Astrocyte of the cerebellum (primary cell): ENCODE results near the gene LRRK1.

Experiments used
- DNase-seq: peaks from one replicate; pipeline ENCODE4 v3.0.0-alpha.2; 2011; ENCODE audit warnings: low read depth
- H3K4me3 ChIP-seq: 2 replicates; pipeline ENCODE4 v1.5.1; 2011; ENCODE audit warnings: mild to moderate bottlenecking, low read depth, low read length, moderate library complexity
- CTCF ChIP-seq: IDR thresholded peaks from 2 replicates; pipeline ENCODE4 v1.5.1; 2012; ENCODE audit warnings: low read length, low read depth, moderate library complexity, mild to moderate bottlenecking; ENCODE audit errors: missing control alignments
- in situ Hi-C: cut with HindIII; loops from 2 replicates; pipeline ENCODE4 v1.10.0; 2017; ENCODE audit warnings: low sequenced_read_pairs

LRRK1 gene

DNA sequence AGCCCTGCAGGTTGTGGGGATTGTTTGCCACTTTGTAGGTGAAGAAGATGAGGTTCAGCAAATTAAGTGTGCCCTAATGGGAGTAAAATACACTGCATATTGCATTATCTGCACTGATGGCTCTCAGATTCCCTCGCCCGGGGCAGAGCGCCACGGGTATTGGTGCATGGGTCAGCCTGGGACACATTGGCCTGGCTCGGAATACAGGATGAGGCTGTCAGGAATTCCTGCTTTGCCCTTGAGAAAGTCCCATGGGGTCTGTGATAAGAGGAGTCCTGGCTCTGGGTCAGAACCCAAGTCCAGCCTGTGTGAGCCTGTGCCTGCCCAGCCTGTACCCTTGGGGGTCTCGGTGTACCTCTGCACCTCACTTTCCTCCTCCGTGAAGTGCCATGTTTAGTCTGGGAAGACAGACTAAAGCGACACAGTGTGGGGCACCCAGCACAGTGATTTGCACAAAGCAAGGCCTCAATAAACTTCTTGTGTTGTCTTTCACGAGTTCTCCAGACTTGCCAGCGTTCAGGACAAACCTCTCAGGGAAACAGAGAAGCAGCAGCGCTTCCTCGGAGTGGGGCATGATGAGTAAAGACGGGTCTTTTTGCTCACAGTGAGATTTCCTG lies 107.6 kb downstream of the LRRK1 start:
- no peak for DNase-seq
- H3K4me3 ChIP-seq: no peak overlapping the region
- TF ChIP-seq CTCF: no peak
- in situ Hi-C loops: loop anchor here (5.0 kb wide), 1 partner anchor 101 kb away; no protein-coding TSS in a partner anchor

DNA sequence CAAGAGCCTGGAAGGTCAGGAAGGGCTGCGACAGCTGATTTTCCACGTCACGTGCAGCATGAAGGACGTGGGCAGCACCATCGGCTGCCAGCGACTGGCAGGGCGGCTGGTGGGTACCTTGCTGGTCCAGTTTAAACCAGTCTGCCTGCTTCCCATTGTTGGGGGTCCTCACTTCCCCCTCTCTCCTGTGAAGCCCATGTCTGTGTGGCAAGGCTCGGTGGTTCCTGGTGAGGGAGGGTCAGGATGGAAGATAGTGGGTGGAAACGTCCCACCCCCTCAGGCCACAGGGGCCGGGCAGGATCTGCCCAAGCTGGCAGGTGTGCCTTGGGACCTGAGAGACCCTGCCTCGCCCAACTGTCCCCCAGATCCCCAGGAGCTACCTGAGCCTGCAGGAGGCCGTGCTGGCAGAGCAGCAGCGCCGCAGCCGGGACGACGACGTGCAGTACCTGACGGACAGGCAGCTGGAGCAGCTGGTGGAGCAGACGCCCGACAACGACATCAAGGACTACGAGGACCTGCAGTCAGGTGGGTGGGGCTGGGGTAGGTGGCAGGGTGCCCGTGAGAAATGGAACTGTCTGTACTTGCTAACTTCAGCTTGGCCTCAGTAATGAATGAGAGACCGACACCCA lies 108.2 kb downstream of the LRRK1 start:
- no peak overlapping the region for H3K4me3 ChIP-seq
- TF ChIP-seq CTCF: no peak
- DNase-seq: no peak
- in situ Hi-C loops: loop anchor here (5.0 kb wide), 1 partner anchor 100 kb away; no protein-coding TSS in a partner anchor

GRCh38 chr15:101027920-101028319 lies 108.8 kb downstream of the LRRK1 start:
- TF ChIP-seq CTCF: no peak
- in situ Hi-C loops: loop anchor here (5.0 kb wide), 1 partner anchor 99 kb away; no protein-coding TSS in a partner anchor
- H3K4me3 ChIP-seq: no peak overlapping the region
- DNase-seq: no peak

DNA sequence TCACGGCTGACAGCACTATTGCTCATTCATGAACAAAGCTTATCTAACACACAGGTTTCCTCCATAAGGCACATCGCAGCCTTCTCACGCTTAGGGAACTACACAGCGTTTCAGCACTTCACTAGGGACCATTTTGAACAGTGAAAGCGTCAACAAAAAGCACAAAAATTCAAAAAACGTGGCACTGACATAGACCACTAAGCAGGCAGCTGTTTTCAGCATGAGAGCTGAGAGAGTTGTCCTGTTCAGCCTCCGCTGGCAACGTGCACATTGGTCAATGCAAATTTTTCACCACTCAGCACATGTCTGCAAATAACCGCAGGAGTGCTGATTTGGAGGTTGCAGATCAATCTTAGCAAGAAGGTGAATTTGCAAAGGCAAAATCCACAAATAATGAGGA lies 109.2 kb downstream of the LRRK1 start:
- H3K4me3 ChIP-seq: no peak overlapping the region
- in situ Hi-C loops: loop anchor here (5.0 kb wide), 1 partner anchor 99 kb away; no protein-coding TSS in a partner anchor
- no peak for DNase-seq
- no peak for TF ChIP-seq CTCF

GRCh38 chr15:101028772-101029438 lies 109.7 kb downstream of the LRRK1 start:
- H3K4me3 ChIP-seq: no peak overlapping the region
- no peak for DNase-seq
- in situ Hi-C loops: loop anchor here (5.0 kb wide), 1 partner anchor 98 kb away; no protein-coding TSS in a partner anchor
- no peak for TF ChIP-seq CTCF

DNA sequence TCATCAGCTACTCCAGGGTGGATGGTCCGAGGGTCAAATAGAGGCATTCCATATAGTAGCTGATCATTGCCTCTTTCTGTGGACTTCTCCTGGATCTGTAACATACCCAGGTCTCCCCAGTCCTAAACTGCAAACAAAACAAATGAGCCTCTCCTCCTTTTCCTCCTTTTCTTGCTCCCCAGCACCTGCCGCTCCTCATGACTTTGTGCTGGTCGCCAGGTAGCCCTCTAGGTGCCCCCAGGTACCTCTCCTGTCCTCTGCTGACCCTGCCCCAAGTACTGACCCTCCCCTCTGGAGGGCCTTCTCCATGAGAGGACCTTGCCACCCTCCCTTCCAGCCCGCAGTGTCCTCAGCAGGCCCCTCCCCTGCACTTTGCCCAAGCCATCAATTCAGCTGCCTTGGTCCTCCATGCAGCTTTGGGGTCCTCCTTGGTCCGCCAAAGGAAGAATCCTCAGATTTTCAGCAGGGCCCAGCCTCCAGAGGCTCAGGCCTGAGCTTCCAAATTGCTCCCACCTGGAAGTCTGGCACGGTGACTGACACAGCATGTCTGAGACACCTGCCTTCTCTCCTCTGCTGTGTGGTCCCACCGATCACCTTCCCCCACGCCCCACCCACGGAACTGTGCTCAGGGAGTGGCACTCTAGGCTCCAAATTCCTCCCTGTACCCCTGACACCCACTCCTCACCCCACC lies 111.0 kb downstream of the LRRK1 start:
- no peak for TF ChIP-seq CTCF
- DNase-seq: no peak
- in situ Hi-C loops: loop anchor here (5.0 kb wide), 1 partner anchor 97 kb away; no protein-coding TSS in a partner anchor
- H3K4me3 ChIP-seq: no peak overlapping the region
